OCI-LY7 (cell line): Measurements from ENCODE around the gene GMDS. TPM values are rescaled to one million over a fixed set of nuclear protein-coding genes. Genes with fewer than 3 reads are reported as not detected.

Experiments
- BruUV-seq: library from RNA; stranded (reverse); fragments of 400-500 nt; replicated peaks from 2 replicates; lab custom pipeline; 2021; lab: Mats Ljungman, UMichigan
- CTCF ChIA-PET: fragments of 300-600 bp; sonication (Branson Sonifier 250); formaldehyde crosslinking; loops from one replicate; lab custom pipeline; 2022; ENCODE audit warnings: antibody characterized with exemption; ENCODE audit not compliant: unreplicated experiment; lab: Charles Lee
- POLR2A ChIA-PET: fragments of 300-600 bp; sonication (Branson Sonifier 250); formaldehyde crosslinking; loops from one replicate; lab custom pipeline; 2022; ENCODE audit warnings: antibody characterized with exemption; lab: Charles Lee
- DNase-seq: peaks from one replicate; pipeline ENCODE4 v3.0.0-alpha.2; 2015; ENCODE audit warnings: low spot score
- H2AFZ ChIP-seq: fragments of 200-600 bp; sonication (generic), shearing (Covaris generic); 2 replicates; pipeline ENCODE4 v1.6.1; 2014; ENCODE audit warnings: mild to moderate bottlenecking, antibody characterized with exemption, low read length, moderate library complexity
- H3K27ac ChIP-seq: fragments of 200-600 bp; sonication (generic); 2 replicates; pipeline ENCODE4 v1.5.1; 2014; ENCODE audit warnings: mixed run types, low read depth, mild to moderate bottlenecking, moderate library complexity, low read length, inconsistent platforms; ENCODE audit not compliant: poor library complexity, severe bottlenecking
- H3K36me3 ChIP-seq: fragments of 200-600 bp; sonication (generic); 2 replicates; pipeline ENCODE4 v1.6.1; 2014; ENCODE audit warnings: mild to moderate bottlenecking, antibody characterized with exemption, low read length, moderate library complexity, mixed read lengths; ENCODE audit not compliant: insufficient read depth
- H3K4me1 ChIP-seq: fragments of 200-600 bp; sonication (generic); 2 replicates; pipeline ENCODE4 v1.5.1; 2014; ENCODE audit warnings: mild to moderate bottlenecking, low read length; ENCODE audit not compliant: insufficient read depth, poor library complexity, severe bottlenecking
- H3K4me2 ChIP-seq: fragments of 200-600 bp; sonication (generic); 2 replicates; pipeline ENCODE4 v1.6.1; 2014; ENCODE audit warnings: mild to moderate bottlenecking, low read length
- H3K4me3 ChIP-seq: fragments of 200-600 bp; sonication (generic); 2 replicates; pipeline ENCODE4 v1.5.1; 2014; ENCODE audit warnings: mild to moderate bottlenecking, low read depth, low read length; ENCODE audit not compliant: poor library complexity, severe bottlenecking
- H3K79me2 ChIP-seq: fragments of 200-600 bp; sonication (generic); 2 replicates; pipeline ENCODE4 v1.6.1; 2016; ENCODE audit warnings: low read depth, mild to moderate bottlenecking, low read length, moderate library complexity, mixed read lengths; ENCODE audit not compliant: insufficient read depth
- H3K9me2 ChIP-seq: fragments of 200-600 bp; sonication (generic); 2 replicates; pipeline ENCODE4 v1.6.1; 2016; ENCODE audit warnings: mild to moderate bottlenecking, low read length, mixed read lengths; ENCODE audit not compliant: insufficient read depth
- H3K9me3 ChIP-seq: fragments of 200-600 bp; sonication (generic); 2 replicates; pipeline ENCODE4 v1.6.1; 2014; ENCODE audit warnings: mild to moderate bottlenecking, mixed run types, low read length, mixed read lengths
- H4K20me1 ChIP-seq: fragments of 200-600 bp; sonication (generic); 2 replicates; pipeline ENCODE4 v1.6.1; 2014; ENCODE audit warnings: mild to moderate bottlenecking, antibody characterized with exemption, low read length, moderate library complexity, mixed read lengths; ENCODE audit not compliant: insufficient read depth
- EZH2phosphoT487 ChIP-seq: fragments of 200-600 bp; sonication (generic); IDR thresholded peaks from 2 replicates; pipeline ENCODE4 v1.6.1; 2018; ENCODE audit warnings: low read depth, borderline replicate concordance, mild to moderate bottlenecking, mixed run types, antibody characterized with exemption, low read length, moderate library complexity, mixed read lengths
- intact Hi-C: fragments of 100-400 bp; cut with micrococcal nuclease; formaldehyde crosslinking; loops from one replicate; pipeline ENCODE4 v1.10.0; 2022; ENCODE audit not compliant: unreplicated experiment
- total RNA-seq, 2 experiments: library from RNA; depleted of rRNA in 1 of 2; stranded (reverse); fragments of >200 nt in 1 of 2; shearing (Covaris generic) in 1 of 2; gene quantifications; 2 replicates each; pipeline ENCODE4 v1.2.3, GENCODE V29; 2014 to 2022
- TF ChIP-seq, protein P1 (sequence below): fragments of 200-600 bp; sonication (generic); conservative IDR thresholded peaks from 2 replicates; pipeline ENCODE4 v1.5.1; 2014; ENCODE audit warnings: mild to moderate bottlenecking, antibody characterized with exemption, low read length, moderate library complexity, mixed read lengths

Gene GMDS
- total RNA-seq, 2 experiments from 2014 or later = 9.9 to 26.8 TPM

DNA sequence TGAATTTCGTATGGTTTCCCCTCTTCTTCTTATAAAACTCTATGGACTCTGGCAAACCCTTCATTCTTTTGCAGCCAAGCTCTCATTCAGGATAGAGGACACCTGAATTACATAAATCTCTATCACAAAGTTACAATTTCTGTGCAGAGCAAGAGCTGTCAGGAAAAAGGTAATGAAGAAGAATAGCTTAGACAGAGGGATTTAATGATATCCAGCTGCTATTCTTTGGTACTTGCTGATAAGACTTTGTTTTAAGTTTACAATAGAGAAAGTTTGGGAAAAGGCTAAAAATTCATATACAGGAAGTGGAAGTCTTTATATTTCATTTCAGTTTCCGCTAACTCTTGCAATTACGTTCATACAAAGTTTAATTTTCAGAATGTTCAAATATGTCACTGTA lies 408.7 kb downstream of the GMDS start:
- TF ChIP-seq, protein P1, sequence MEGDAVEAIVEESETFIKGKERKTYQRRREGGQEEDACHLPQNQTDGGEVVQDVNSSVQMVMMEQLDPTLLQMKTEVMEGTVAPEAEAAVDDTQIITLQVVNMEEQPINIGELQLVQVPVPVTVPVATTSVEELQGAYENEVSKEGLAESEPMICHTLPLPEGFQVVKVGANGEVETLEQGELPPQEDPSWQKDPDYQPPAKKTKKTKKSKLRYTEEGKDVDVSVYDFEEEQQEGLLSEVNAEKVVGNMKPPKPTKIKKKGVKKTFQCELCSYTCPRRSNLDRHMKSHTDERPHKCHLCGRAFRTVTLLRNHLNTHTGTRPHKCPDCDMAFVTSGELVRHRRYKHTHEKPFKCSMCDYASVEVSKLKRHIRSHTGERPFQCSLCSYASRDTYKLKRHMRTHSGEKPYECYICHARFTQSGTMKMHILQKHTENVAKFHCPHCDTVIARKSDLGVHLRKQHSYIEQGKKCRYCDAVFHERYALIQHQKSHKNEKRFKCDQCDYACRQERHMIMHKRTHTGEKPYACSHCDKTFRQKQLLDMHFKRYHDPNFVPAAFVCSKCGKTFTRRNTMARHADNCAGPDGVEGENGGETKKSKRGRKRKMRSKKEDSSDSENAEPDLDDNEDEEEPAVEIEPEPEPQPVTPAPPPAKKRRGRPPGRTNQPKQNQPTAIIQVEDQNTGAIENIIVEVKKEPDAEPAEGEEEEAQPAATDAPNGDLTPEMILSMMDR = no peak
- no peak for TF ChIP-seq EZH2phosphoT487
- Histone ChIP-seq H3K36me3 (no peaks in the 10 kb centered on the region), H3K4me2 (no peak overlapping the region), H3K79me2 (no peaks in the 10 kb centered on the region), H3K27ac (no peak overlapping the region), H3K4me1 (no peaks in the 10 kb centered on the region), H2AFZ (no peak overlapping the region), H3K9me2 (no peaks in the 10 kb centered on the region), H3K9me3 (no peaks in the 10 kb centered on the region), H4K20me1 (no peaks in the 10 kb centered on the region), H3K4me3 (no peak overlapping the region)
- intact Hi-C loops = no loop called here
- no peak for DNase-seq
- no TSS peak for BruUV-seq
- ChIA-PET CTCF (no interaction called here), POLR2A (no interaction called here)

DNA sequence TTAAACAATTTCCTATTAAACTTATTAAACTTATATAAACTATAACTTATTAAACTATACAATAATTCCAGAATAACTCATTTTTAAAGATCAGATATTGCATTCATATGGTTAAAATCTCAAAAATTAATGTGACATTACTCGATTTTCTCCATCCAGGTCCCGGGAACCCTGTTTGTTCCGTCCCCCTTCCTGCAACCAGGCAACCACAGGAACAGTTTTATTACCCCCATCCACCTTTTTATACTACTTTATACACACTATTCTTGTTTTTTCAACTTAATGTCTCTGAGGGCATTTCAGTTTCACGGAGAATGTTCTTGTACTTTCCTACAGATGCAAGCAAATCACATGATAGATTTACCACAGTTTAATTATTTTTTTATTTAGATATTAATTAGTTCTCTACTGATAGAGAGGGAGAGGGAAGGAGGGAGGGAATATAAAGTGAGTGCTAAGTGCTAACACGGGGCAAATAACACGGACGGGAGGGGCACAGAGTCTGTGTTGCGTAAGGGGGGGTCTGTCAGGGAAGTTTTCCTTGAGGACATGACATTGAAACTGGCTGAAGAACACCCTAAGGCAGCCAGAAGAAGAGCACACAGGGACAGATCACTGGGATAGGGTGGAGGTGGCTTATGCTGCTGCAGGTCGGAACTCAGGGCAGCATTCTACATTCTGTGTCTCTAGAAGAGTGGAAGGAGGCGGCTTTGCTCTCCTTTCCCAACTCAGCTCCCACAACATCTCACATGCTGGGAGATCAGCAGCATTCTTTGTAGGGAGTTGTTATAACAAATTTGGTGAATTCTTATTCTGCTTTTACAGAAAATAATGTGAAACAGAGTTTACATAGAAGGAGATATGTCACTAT lies 410.5 kb downstream of the GMDS start:
- CTCF ChIA-PET = no interaction called here
- POLR2A ChIA-PET = no interaction called here
- no peaks in the 10 kb centered on the region for H3K36me3 ChIP-seq

DNA sequence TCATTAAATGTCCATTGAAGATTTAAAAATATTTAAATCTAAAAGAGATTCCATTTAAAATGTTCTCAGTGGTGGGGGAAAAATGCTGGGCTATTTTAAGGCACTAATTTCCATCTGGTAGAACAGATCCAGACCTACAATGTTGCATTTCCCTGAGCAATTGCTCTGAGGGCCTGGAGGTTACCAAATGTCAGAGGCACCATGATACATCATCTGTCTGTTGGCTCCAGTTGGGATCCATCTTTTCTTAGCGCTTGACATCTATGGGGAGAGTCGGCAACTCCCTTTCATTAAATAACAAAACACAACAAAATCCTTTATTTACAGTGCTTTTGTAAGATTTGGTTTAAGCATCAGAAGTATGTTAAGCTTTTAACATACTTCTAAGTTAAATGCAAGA lies 411.2 kb downstream of the GMDS start:
- no peak for DNase-seq
- no peak overlapping the region for H3K4me3 ChIP-seq
- no peaks in the 10 kb centered on the region for H4K20me1 ChIP-seq
- CTCF ChIA-PET = no interaction called here
- no peak for TF ChIP-seq EZH2phosphoT487
- TF ChIP-seq, protein P1 = no peak
- no peaks in the 10 kb centered on the region for H3K79me2 ChIP-seq
- no peak overlapping the region for H2AFZ ChIP-seq
- no peaks in the 10 kb centered on the region for H3K4me1 ChIP-seq
- H3K4me2 ChIP-seq = no peak overlapping the region
- BruUV-seq = no TSS peak
- no peaks in the 10 kb centered on the region for H3K9me3 ChIP-seq
- H3K36me3 ChIP-seq = no peaks in the 10 kb centered on the region
- H3K9me2 ChIP-seq = no peaks in the 10 kb centered on the region
- intact Hi-C loops = no loop called here
- H3K27ac ChIP-seq = no peak overlapping the region
- POLR2A ChIA-PET = no interaction called here

More for the DNA sequence above, 410.5 kb downstream of the GMDS start:
- no peak overlapping the region for H2AFZ ChIP-seq
- no peaks in the 10 kb centered on the region for H3K4me1 ChIP-seq
- no peaks in the 10 kb centered on the region for H3K9me3 ChIP-seq
- H3K4me2 ChIP-seq = no peak overlapping the region
- intact Hi-C loops = no loop called here
- H3K4me3 ChIP-seq = no peak overlapping the region
- BruUV-seq = no TSS peak
- no peak overlapping the region for H3K27ac ChIP-seq
- H3K9me2 ChIP-seq = no peaks in the 10 kb centered on the region
- H3K79me2 ChIP-seq = no peaks in the 10 kb centered on the region
- no peak for TF ChIP-seq EZH2phosphoT487
- TF ChIP-seq, protein P1 = no peak
- H4K20me1 ChIP-seq = no peaks in the 10 kb centered on the region
- DNase-seq = no peak
